MCF 10A (cell line): ENCODE measurements around the gene RBPJ. TPM values are rescaled to one million over a fixed set of nuclear protein-coding genes. Genes with fewer than 3 reads are reported as not detected.

Experiments used
- BruUV-seq: library from RNA; stranded (reverse); fragments of 400-500 nt; replicated peaks from 2 replicates; lab custom pipeline; 2021; lab: Mats Ljungman, UMichigan
- CTCF ChIA-PET: fragments of 300-600 bp; sonication (Branson Sonifier 250); formaldehyde crosslinking; extraction: SDS; loops from one replicate; lab custom pipeline; 2021; ENCODE audit warnings: antibody characterized with exemption, inconsistent platforms; lab: Yijun Ruan, JAX
- POLR2A ChIA-PET: fragments of 300-600, 350-650 bp; sonication (Branson Sonifier 250); formaldehyde crosslinking; extraction: SDS; loops from one replicate; lab custom pipeline; 2020; ENCODE audit warnings: antibody characterized with exemption, inconsistent platforms; lab: Yijun Ruan, JAX
- DNase-seq: peaks from one replicate; pipeline ENCODE4 v3.0.0-alpha.2; 2018; ENCODE audit not compliant: unreplicated experiment
- H3K27ac Mint-ChIP-seq: one replicate; pipeline ENCODE4 v1.8.0; 2022; ENCODE audit warnings: mild to moderate bottlenecking, low read depth, mixed read lengths; ENCODE audit not compliant: unreplicated experiment
- H3K27me3 Mint-ChIP-seq: one replicate; pipeline ENCODE4 v1.8.0; 2022; ENCODE audit warnings: mixed read lengths; ENCODE audit not compliant: insufficient read depth, unreplicated experiment
- H3K36me3 Mint-ChIP-seq: one replicate; pipeline ENCODE4 v1.8.0; 2022; ENCODE audit warnings: mild to moderate bottlenecking, moderate library complexity, mixed read lengths; ENCODE audit not compliant: insufficient read depth, unreplicated experiment
- H3K4me1 Mint-ChIP-seq: one replicate; pipeline ENCODE4 v1.8.0; 2022; ENCODE audit warnings: mixed read lengths; ENCODE audit not compliant: insufficient read depth, unreplicated experiment
- H3K4me3 Mint-ChIP-seq: one replicate; pipeline ENCODE4 v1.8.0; 2022; ENCODE audit warnings: mild to moderate bottlenecking, moderate library complexity, mixed read lengths; ENCODE audit not compliant: unreplicated experiment
- H3K9me3 Mint-ChIP-seq: one replicate; pipeline ENCODE4 v1.8.0; 2022; ENCODE audit warnings: mixed read lengths; ENCODE audit not compliant: unreplicated experiment
- CTCF ChIP-seq: fragments of 200-600 bp; IDR thresholded peaks from one replicate; pipeline ENCODE4 v1.8.0; 2022; ENCODE audit warnings: antibody characterized with exemption, mild to moderate bottlenecking; ENCODE audit not compliant: unreplicated experiment
- intact Hi-C: fragments of 100-400 bp; cut with micrococcal nuclease; formaldehyde crosslinking; loops from 2 replicates; pipeline ENCODE4 v1.14.1; 2022
- total RNA-seq: library from RNA; stranded (reverse); gene quantifications from 2 replicates; pipeline ENCODE4 v1.2.3, GENCODE V29; 2022

The RBPJ gene
- total RNA-seq, 1 experiment from 2014 or later = 74.4 TPM

DNA sequence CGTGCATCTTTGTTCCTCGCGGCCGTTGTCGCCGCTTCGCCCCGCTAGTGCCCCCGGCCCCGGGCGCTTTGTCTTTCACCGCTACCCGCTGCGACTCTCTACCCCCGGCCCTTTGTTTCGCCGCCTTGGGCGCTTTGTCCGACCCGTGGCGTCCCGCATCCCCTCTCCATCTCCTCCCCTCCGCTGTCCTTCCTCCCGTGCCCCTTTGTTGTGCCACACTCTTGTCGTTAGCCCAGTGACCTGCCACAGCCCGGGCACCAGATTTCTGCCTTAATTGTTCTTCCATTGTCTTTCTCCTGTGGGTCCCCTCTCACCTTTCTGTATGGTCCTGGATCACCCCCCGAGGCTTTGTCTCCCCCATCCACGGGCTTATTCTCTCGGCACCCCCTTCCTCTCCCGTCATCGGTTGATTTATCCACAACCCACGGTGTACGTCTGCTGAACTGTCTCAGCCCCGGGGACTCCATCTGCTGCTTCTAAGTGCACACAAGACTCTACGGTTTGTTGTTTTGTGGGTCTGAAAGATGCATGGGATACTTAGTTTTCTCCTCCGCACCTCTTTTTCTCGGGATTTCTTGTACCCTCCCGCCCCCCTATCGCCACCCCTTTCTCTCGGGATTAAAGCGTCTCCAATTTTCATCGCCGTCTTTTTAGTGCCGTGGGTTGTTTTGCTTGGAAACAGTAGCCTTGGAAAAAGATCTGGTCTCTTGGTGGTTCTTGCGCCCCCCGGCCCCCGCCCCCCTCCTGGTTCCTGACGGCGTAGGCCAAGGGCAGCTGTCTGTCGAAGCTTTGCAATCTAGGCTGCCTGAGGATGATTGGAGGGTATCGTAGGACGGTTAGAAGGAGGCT, 783 bp downstream of the RBPJ start:
- DNase-seq = peak; percentile 24
- ChIA-PET POLR2A (interaction anchor here (0.6 to 4.7 kb wide), 7 partner anchors 32 to 309 kb away, joined by 3 to 49 read pairs (median 7); no protein-coding TSS in a partner anchor), CTCF (interaction anchor here (0.9 to 1.8 kb wide), 4 partner anchors 9 to 333 kb away, joined by 3 to 11 read pairs (median 3); no protein-coding TSS in a partner anchor)
- Mint-ChIP-seq H3K4me1 (peaks cover 22% of the 10 kb centered on the region), H3K27ac (peak overlapping the region; percentile 94), H3K36me3 (peaks cover 15% of the 10 kb centered on the region), H3K9me3 (peaks cover 17% of the 10 kb centered on the region), H3K4me3 (peak overlapping the region; percentile 87), H3K27me3 (no peaks in the 10 kb centered on the region)
- no TSS peak for BruUV-seq
- intact Hi-C loops = no loop called here
- TF ChIP-seq CTCF = no peak

DNA sequence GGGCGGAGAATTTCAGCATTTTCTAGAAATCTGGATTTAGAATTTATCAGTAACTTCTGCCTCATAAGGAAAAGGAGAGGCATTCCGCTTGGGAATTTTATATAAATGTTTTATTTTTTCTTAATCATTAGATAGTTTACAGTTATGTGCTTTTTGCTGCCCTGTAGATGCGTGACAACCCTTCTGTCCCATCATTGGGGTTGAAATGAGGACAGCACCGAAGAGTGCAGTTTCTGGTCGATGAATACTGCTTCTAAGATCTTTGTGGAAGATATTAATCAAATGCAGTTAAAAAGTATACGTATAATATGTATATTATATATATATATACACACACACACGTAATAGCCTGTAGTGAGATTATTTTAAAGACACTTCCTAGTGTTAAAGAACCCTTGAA, 1.5 kb downstream of the RBPJ start:
- Mint-ChIP-seq H3K4me3 (peak overlapping the region; percentile 87), H3K4me1 (peaks cover 29% of the 10 kb centered on the region), H3K36me3 (peaks cover 22% of the 10 kb centered on the region), H3K27ac (peak overlapping the region; percentile 94), H3K27me3 (no peaks in the 10 kb centered on the region), H3K9me3 (peaks cover 11% of the 10 kb centered on the region)
- TF ChIP-seq CTCF = no peak
- POLR2A ChIA-PET = interaction anchor here (0.7 to 2.4 kb wide), 6 partner anchors 33 to 309 kb away, joined by 3 to 8 read pairs (median 6); no protein-coding TSS in a partner anchor
- intact Hi-C loops = no loop called here
- CTCF ChIA-PET = interaction anchor here (0.9 to 1.3 kb wide), 3 partner anchors 194 to 334 kb away, joined by 3 to 6 read pairs (median 5); no protein-coding TSS in a partner anchor
- TSS peak; percentile 29 for BruUV-seq
- no peak for DNase-seq

- Mint-ChIP-seq H3K4me1 (peaks cover 29% of the 10 kb centered on the region), H3K9me3 (no peaks in the 10 kb centered on the region), H3K4me3 (no peak overlapping the region), H3K27ac (no peak overlapping the region), H3K36me3 (peaks cover 21% of the 10 kb centered on the region), H3K27me3 (no peaks in the 10 kb centered on the region)
- intact Hi-C loops = no loop called here
- TF ChIP-seq CTCF = no peak
- ChIA-PET CTCF (interaction anchor here (0.6 to 10.5 kb wide), 3 partner anchors 255 to 1302 kb away, joined by 3 to 95 read pairs (median 4); no protein-coding TSS in a partner anchor), POLR2A (interaction anchor here (1.0 to 2.4 kb wide), 4 partner anchors 34 to 456 kb away, joined by 3 to 8 read pairs (median 6); no protein-coding TSS in a partner anchor)
- DNase-seq = peak; percentile 42
- BruUV-seq = no TSS peak
Observed at GRCh38 chr4:26323821-26324220, 3.0 kb downstream of the RBPJ start.

DNA sequence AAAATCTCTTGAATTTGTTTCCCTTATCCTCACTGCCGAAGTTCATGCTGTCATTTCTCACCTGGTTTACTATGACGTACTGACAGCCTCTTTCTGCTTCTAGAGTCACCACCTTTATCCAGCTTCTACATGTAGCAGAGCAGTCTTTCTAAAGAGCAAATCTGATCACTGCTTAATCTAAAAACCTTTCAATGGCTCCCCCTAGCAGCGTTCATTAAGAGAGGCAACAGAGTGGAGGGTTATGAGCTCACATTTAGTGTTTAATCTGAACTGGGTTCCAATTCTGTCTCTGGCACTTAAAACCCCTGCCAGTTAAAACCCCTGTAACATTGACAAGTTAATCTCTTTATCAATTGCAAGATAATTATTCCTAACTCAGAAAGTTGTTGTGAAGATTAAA, 4.4 kb downstream of the RBPJ start:
- peaks cover 29% of the 10 kb centered on the region for H3K4me1 Mint-ChIP-seq
- BruUV-seq = no TSS peak
- H3K4me3 Mint-ChIP-seq = no peak overlapping the region
- DNase-seq = peak; percentile 64
- H3K9me3 Mint-ChIP-seq = no peaks in the 10 kb centered on the region
- intact Hi-C loops = loop anchor here (1.0 kb wide), 4 partner anchors 174 to 337 kb away; no protein-coding TSS in a partner anchor
- ChIA-PET CTCF (interaction anchor here (0.5 to 10.5 kb wide), 22 partner anchors 12 to 338 kb away, joined by 3 to 157 read pairs (median 3); no protein-coding TSS in a partner anchor), POLR2A (interaction anchor here (0.7 to 1.2 kb wide), 2 partner anchors 197 to 408 kb away, joined by 3 read pairs; no protein-coding TSS in a partner anchor)
- TF ChIP-seq CTCF = peak; percentile 31
- peaks cover 11% of the 10 kb centered on the region for H3K36me3 Mint-ChIP-seq
- no peaks in the 10 kb centered on the region for H3K27me3 Mint-ChIP-seq
- no peak overlapping the region for H3K27ac Mint-ChIP-seq
